HG03060 (cell line): ENCODE data around the gene POM121L2.

ENCODE experiments used
- ATAC-seq: cut with Tn5 transposase; IDR thresholded peaks from one replicate; pipeline ENCODE4 v1.9.1; 2021; ENCODE audit warnings: low read depth, moderate number of reproducible peaks; ENCODE audit not compliant: unreplicated experiment

POM121L2 gene

DNA sequence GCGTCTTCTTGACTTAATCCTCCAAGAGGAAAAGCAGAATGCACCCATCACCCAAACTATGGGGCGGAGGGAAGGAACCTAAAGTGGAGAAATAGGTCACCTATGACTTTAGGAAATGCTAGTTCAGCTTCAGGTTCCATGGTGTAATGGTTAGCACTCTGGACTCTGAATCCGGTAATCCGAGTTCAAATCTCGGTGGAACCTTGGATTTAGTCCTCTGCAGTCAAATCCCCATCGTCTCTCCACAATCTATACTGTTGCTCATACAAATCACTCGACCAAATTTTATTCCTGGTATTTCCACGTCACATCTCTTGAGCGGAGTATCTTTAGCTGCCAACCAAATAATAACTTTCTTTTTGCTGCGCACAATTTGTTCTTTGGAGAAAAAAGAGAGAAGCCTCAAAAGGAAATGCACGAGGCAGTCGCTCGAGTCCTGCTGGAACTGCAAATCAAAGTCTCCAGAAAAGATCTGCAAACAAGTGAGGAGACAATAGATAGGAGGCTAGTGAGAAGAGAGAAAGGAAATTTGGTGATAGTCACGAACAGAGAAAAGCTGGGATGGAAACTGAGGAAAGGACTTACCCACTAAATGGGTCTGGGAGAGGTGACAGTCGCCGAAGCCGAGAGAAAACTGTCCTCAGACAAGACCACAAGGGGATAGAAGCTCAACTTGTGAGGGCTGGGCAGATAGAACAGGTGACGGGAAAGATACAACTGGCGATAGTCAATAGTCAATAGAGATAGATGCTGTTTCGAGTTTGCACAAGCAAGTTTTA lies 16.6 kb downstream of the POM121L2 start:
- ATAC-seq, result no peak

- no peak for ATAC-seq
These were observed 17.7 kb downstream of the POM121L2 start for GRCh38 chr6:27294409-27294808.

- ATAC-seq, result no peak
These were observed 18.5 kb downstream of the POM121L2 start for GRCh38 chr6:27293436-27294098.

DNA sequence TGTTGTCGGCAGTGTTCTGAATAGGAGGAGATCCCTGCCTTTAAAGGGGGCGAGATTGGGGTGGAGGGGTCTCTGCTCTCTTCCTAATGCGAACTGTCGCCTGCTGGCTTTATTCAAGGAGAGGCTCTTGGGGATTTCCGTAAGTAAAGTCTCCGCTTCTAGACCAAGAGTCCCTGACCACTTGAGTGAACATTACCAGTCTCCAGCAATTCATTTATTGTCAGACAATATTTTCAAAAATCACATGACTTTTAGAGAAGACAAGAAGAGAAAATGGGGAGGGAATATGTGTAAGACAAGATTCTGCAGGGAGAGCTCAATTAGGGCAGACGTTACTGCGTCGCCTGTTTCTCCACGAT lies 21.2 kb downstream of the POM121L2 start:
- no peak for ATAC-seq

DNA sequence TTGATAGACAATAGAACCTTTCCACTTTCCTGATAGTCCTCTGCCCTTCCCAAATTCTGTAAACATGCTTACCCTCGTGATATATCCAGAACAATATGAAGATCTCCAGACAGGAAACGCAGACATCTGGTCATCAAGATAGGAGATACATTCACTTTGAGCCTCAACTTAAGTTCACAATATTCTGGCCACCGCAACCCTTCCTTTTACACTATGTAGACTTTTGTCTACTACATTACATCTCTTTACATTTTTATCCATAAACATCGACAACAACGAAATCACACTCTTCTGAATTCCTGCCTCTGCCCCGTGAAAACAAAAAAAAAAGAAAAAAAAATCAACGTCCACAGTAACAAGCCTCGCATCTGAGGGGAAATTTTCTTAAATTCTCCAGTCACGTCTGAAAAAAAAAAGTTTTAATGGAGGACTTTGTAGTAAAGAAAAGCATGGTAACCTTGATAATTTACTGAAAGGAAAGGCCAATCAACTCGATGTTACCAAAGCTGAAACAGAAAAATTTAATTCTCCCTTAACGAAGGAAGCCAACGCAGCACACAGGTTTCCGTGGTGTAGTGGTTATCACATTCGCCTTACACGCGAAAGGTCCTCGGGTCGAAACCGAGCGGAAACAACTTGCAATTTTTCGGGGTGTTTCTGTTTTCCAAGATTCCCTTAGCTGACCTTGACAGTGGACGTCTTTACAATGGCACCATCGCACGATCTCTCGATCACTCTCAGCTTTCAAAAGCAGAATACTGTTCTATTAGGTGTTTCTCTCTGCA lies 21.8 kb downstream of the POM121L2 start:
- no peak for ATAC-seq

DNA sequence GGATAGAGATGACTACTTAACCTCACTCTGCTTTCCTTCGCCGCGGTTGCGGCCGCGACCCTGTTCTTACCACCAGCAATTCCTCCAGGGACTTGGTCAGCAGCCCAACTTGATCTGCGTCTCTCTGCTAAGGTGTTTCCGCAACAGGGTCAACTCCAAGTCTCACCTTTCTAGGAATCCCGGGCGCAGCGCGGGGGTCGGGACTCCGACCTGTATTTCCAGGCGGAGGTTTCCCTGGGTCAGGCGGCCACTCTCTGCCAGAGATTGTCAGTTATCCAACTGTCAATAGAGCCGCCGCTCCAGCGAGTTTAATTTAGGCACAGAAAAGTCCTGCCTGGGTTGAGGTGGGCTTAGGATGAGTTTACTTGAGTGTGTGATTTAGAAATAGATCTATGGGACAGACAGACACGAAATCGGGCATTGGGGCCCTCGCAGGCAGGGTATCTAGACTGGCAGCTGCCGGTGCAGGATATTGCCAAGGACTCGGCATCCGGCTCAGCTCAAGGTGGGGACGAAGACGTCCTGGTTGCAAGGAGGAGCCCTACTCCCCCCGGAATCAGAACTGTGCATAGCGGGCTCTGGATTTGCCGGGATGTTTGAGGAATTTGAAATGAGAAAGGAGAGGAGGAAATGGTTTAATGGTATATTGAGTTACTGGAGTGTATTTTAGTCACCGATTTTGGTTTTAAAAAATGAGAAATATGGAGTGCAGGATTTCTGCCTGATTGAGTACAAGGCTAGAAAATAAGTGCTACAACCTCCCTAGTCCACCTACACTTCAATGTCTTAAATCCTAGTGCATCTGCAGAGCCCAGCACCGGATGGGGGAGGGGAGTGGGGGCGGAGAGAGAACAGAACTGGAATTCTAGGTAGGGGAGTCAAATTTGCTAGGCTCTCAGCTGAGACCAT lies 23.7 kb downstream of the POM121L2 start:
- ATAC-seq, result no peak

DNA sequence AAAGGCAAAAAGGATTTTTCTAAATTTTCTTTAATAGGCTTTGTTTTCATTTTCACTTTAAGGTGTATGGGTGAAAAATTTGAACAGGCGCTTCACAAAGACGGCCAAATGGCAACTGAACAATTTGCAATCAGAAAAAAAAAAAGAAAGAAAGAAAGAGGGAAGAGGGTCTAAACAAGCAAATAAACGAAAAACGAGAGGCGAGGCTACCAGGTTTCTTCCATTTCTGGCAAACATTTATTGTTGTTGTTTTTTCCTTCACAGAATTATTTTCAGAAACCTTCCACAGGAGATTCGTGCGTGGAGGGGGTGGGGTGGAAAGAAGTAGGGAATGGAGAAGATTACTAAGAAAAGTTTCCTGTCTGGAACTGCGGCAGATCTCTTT lies 24.3 kb downstream of the POM121L2 start:
- no peak for ATAC-seq

- ATAC-seq, result no peak
These were observed 25.9 kb downstream of the POM121L2 start for GRCh38 chr6:27286141-27286540.

DNA sequence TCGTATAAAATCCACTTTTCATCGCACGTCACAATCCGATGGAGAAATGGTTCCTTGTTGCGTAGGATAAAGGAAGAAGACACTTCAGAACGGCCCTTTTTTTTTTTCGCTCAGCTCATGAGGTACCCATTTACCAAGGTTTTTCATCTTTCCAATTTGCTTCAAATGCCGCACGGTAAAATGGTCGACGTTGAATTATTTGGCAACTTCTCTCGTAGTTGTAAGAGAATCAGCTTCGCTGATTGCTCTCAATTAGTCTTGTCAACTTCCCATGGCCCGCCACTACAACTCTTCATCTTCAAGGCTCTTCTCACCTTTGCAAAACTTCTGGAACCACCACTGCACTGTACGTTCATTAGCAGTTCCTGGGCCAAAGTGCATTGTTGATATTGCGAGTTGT lies 28.8 kb downstream of the POM121L2 start:
- ATAC-seq, result no peak

DNA sequence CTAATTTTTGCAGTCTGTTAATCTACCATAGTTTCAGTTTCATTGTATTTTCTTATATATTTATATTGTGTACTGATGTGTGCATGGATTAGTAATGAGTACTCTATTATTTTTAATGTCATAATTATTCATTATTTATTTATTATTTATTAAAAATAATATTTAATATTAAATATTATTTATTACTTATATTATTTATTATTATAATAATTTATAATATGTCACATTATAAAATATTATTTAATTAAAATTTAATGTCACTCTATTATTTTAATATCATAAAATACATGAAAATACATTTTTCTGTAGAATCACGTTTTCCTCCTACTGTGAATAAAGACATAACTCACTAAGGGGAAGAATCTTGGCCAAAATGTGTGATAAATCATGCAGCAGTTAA lies 30.5 kb downstream of the POM121L2 start:
- ATAC-seq, result no peak

GRCh38 chr6:27281105-27281539 lies 31.0 kb downstream of the POM121L2 start:
- ATAC-seq, result no peak

- no peak for ATAC-seq
These were observed 31.5 kb downstream of the POM121L2 start for GRCh38 chr6:27280540-27281000.

- no peak for ATAC-seq
These were observed 32.0 kb downstream of the POM121L2 start for GRCh38 chr6:27280064-27280539.

- ATAC-seq, result no peak
These were observed 32.5 kb downstream of the POM121L2 start for GRCh38 chr6:27279513-27280063.

DNA sequence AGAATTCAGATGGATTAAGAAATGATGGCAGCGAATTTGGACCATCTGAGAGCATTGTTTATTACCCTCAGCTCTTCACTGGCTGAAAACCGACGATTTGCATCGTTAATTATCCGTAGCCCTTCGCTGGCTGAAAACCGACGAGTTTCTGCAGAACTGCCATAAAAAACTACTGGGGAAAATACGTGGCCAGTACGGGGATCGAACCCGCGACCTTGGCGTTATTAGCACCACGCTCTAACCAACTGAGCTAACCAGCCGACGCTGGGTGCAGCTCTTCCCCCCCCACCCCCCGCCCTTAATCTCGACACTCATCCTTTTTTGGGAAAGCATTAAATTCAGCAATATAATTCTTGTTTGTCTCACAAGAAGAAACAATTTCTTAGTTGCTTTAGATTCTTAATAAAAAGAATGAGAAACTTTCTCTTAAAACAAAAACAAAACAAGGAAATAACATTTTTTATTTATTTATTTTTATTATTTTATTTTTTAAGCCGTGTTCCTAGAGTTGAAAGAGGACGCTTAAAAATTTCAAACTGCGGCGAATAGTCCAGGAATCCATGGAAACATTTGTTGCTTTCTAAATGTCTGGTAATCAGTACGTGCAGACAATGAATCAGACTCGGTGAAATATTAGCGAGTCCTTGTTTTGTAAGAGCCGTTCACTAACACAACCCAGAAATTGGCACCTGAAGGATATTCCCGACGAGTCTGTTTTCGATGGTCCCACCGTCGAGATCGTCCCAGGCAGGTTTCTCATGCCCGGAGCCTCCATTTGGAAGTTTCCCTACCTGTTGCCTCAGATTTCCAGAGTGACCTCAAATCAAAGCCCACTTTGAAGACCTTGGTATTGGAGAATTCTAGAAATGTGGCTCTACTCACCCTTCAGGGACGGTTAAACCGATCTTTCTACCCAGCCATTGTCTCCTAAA lies 36.8 kb downstream of the POM121L2 start:
- ATAC-seq, result no peak

- no peak for ATAC-seq
These were observed 38.3 kb downstream of the POM121L2 start for GRCh38 chr6:27273783-27274182.

DNA sequence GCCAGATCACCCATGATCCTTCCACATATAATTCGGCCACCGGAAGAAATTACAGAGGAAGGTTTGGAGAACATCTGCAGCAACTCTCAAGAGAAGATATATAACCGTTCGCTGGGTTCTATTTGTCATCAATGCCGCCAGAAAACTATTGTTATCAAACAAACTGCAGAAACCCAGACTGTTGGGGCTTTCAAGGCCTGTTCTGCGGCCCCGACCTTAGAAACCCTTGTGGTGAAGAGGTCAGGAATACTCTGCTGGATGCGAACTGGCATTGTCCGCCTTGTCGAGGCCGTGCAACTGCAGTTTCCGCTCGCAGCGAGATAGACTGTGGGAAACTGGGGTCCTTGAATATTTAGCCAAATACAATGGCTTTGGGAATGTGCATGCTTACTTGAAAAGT lies 43.3 kb downstream of the POM121L2 start:
- ATAC-seq, result no peak

DNA sequence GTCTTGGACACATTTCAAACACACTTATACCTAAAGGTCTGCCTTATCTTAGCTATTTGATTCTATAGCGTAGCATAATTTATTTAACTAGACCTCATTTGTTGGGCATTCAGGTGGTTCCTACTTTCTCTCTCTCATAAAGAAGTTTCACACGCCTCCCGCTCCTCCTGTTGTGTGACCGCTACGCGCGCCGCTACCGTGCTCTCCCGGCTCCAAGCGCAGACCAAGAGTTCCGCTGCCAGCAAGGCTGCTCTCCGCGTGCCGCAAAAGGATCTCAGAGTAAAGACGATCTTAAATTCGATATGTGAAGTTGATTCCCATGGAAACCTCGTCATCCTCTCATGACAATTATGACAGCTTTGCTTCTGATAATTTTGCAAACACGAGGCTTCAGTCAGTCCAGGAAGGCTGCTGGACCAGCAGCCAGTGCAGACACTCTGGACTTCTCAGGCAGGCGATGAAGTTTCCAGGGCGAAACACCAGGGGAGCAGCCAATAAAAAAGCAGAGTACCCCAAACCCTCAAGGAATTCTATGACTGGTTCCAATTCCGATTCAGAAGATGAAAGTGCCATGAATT lies 44.1 kb downstream of the POM121L2 start:
- ATAC-seq, result no peak
